ENCODE measurements around the gene NELL1. TPM values are rescaled to one million over a fixed set of nuclear protein-coding genes. Genes with fewer than 3 reads are reported as not detected.

NELL1 gene
- total RNA-seq, 1 experiment from 2014 or later = 0.22 TPM

DNA sequence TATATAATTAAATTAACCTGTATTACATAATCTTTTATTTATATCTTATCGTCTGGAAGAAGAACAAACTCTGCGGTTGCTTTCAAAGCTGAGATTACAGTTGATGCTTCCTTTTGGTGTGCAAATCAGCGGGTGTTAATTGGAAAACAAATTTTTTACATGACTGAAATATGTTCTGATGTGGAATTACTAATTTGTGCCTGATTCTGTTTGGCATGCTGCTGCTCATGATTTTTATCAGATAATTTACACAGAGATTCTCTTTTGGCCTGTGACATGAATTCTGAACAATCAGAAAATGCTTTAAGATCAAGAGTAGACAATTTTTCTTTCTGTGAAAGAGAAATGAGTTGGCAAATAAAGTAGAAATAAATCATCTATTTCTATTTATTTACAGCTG, 510.8 kb downstream of the NELL1 start:
- no peak overlapping the region for H4K5ac ChIP-seq (ENCODE audit: insufficient read length, low read depth, low read length)
- no peak overlapping the region for H3K27ac Mint-ChIP-seq
- no peak overlapping the region for H3K14ac ChIP-seq (ENCODE audit: insufficient read depth, low read length)
- no peak for DNase-seq
- H2BK5ac ChIP-seq (ENCODE audit: insufficient read length, low read length) = no peak overlapping the region
- no peak overlapping the region for H2BK120ac ChIP-seq (ENCODE audit: low read depth, low read length, poor library complexity, severe bottlenecking)
- H3K4me1 Mint-ChIP-seq = peaks cover 7% of the 10 kb centered on the region in 2 experiments
- H3K4me2 ChIP-seq (ENCODE audit: insufficient read depth, insufficient read length, low read length) = no peak overlapping the region
- H3K4me3 Mint-ChIP-seq = no peak overlapping the region
- H3K56ac ChIP-seq (ENCODE audit: insufficient read length, low read depth, low read length) = no peak overlapping the region
- no peak overlapping the region for H3K27ac ChIP-seq (ENCODE audit: insufficient read length, low read depth, low read length)
- H3K27me3 Mint-ChIP-seq (ENCODE audit: low read depth) = no peaks in the 10 kb centered on the region
- no peaks in the 10 kb centered on the region for H3K79me2 ChIP-seq (ENCODE audit: insufficient read depth, low read length)
- H3K36me3 Mint-ChIP-seq (ENCODE audit: insufficient read depth in 1 of 3, low read depth in 3 of 3) = no peaks in the 10 kb centered on the region
- TF ChIP-seq, protein P1, sequence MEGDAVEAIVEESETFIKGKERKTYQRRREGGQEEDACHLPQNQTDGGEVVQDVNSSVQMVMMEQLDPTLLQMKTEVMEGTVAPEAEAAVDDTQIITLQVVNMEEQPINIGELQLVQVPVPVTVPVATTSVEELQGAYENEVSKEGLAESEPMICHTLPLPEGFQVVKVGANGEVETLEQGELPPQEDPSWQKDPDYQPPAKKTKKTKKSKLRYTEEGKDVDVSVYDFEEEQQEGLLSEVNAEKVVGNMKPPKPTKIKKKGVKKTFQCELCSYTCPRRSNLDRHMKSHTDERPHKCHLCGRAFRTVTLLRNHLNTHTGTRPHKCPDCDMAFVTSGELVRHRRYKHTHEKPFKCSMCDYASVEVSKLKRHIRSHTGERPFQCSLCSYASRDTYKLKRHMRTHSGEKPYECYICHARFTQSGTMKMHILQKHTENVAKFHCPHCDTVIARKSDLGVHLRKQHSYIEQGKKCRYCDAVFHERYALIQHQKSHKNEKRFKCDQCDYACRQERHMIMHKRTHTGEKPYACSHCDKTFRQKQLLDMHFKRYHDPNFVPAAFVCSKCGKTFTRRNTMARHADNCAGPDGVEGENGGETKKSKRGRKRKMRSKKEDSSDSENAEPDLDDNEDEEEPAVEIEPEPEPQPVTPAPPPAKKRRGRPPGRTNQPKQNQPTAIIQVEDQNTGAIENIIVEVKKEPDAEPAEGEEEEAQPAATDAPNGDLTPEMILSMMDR (conservative IDR thresholded peaks at IDR 0.05) = no peak
- no peak overlapping the region for H4K8ac ChIP-seq (replicated peaks; ENCODE audit: insufficient read length, low read depth, low read length)
- H3K4ac ChIP-seq (ENCODE audit: low read depth, low read length) = no peak overlapping the region
- no peaks in the 10 kb centered on the region for H3K9me3 ChIP-seq (ENCODE audit: control insufficient read depth, low read depth, low read length)
- no peak overlapping the region for H3K18ac ChIP-seq (ENCODE audit: insufficient read length, low read depth, low read length)
- no CpG with 5 or more reads among the region's 3 CpGs for WGBS (ENCODE audit: extremely low coverage, insufficient read length, low lambda C conversion rate)
- H3K4me1 ChIP-seq (ENCODE audit: insufficient read depth, low read length) = no peaks in the 10 kb centered on the region
- no peak overlapping the region for H2AFZ ChIP-seq (ENCODE audit: low read length)
- no peak overlapping the region for H2BK12ac ChIP-seq (ENCODE audit: insufficient read length, low read depth, low read length)
- H4K91ac ChIP-seq (ENCODE audit: insufficient read length, low read depth, low read length) = no peak overlapping the region
- no peak overlapping the region for H2BK20ac ChIP-seq (ENCODE audit: low read depth, low read length, poor library complexity, severe bottlenecking)
- H3K23me2 ChIP-seq (ENCODE audit: insufficient read length, low read depth, low read length, poor library complexity, severe bottlenecking) = no peaks in the 10 kb centered on the region
- H4K20me1 ChIP-seq (ENCODE audit: control insufficient read depth, insufficient read depth, insufficient read length) = no peaks in the 10 kb centered on the region
- H3K79me1 ChIP-seq (ENCODE audit: insufficient read depth, low read depth, low read length, poor library complexity, severe bottlenecking) = no peaks in the 10 kb centered on the region
- no peak overlapping the region for H3K9ac ChIP-seq (ENCODE audit: extremely low read depth, insufficient read length, low read length)
- H3K9me3 Mint-ChIP-seq = no peaks in the 10 kb centered on the region
- no peak overlapping the region for H2AK5ac ChIP-seq (ENCODE audit: insufficient read length, low read length)
- no peak overlapping the region for H3K23ac ChIP-seq (ENCODE audit: insufficient read length, low read depth, low read length)
- H2BK15ac ChIP-seq (ENCODE audit: low read depth, low read length) = no peak overlapping the region
- H3K27me3 ChIP-seq (ENCODE audit: insufficient read depth, low read length) = no peaks in the 10 kb centered on the region
- H3T11ph ChIP-seq (ENCODE audit: low read length) = no peak overlapping the region

Measured in H9 (cell line).